Body of pancreas (tissue), 4 donors: ENCODE results near the gene DISP2.

ENCODE experiments used
- CTCF ChIP-seq, 7 experiments: fragments of 450-650 bp in 4 of 7; fragments of 200-600 bp in 3 of 7; sonication (generic) in 3 of 7; IDR thresholded peaks; one replicate each; pipeline ENCODE4 v1.5.1; 2016 to 2019; ENCODE audit warnings: antibody characterized with exemption in 7 of 7
- POLR2A ChIP-seq, 3 donors: fragments of 450-650 bp; IDR thresholded peaks; one replicate each; pipeline ENCODE4 v1.6.1; 2016; ENCODE audit warnings: antibody characterized with exemption in 3 of 3, mild to moderate bottlenecking in 2 of 3

- TF ChIP-seq CTCF (IDR thresholded peaks at IDR 0.05), result no peak
- no peak for TF ChIP-seq POLR2A (IDR thresholded peaks at IDR 0.05)
Observed at GRCh38 chr15:40342416-40343320, 15.4 kb upstream of the DISP2 start.
